ENCODE data around the gene DNAH11.
"Not testable (repeated sequence)": the region's sequence is repeated elsewhere in the genome, so short reads cannot be mapped to it uniquely, and the experiment has no call there.

DNAH11 gene

DNA sequence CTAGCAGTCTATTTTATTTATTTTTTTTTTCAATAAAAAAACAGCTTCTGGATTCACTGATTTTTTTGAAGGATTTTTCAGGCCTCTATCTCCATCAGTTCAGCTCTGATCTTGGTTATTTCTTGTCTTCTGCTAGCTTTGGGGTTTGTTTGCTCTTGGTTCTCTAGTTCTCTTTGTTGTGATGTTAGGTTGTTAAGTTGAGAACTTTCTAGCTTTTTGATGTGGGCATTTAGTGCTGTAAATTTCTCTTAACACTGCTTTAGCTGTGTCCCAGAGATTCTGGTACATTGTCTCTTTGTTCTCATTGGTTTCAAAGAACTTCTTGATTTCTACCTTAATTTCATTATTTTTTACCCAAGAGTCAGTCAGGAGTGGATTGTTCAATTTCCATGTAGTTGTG, 9.2 kb upstream of the DNAH11 start:
- not testable (repeated sequence) for DNase-seq (ENCODE audit: low spot score); H3K4me1 Mint-ChIP-seq (ENCODE audit: low read depth); H3K4me3 Mint-ChIP-seq; H3K9me3 Mint-ChIP-seq; H3K36me3 Mint-ChIP-seq (ENCODE audit: low read depth); H3K27ac Mint-ChIP-seq
- H3K27me3 Mint-ChIP-seq (ENCODE audit: low read depth), result peaks cover 32% of the 10 kb centered on the region

DNA sequence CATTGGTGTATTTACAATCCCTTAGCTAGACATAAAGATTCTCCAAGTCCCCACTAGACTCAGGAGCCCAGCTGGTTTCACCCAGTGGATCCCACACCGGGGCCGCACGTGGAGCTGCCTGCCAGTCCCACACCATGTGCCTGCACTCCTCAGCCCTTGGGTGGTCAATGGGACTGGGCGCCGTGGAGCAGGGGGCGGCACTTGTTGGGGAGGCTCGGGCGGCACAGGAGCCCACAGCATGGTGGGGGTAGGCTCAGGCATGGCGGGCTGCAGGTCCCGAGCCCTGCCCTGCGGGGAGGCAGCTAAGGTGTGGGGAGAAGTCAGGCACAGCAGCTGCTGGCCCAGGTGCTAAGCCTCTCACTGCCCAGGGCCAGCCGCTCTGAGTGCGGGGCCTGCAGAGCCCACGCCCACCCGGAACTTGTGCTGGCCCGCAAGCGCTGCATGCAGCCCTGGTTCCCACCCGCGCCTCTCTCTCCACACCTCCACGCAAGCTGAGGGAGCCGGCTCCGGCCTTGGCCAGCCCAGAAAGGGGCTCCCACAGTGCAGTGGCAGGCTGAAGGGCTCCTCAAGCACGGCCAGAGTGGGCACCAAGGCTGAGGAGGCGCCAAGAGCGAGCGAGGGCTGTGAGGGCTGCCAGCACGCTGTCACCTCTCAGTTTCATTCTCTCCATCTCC, 6.3 kb upstream of the DNAH11 start:
- not testable (repeated sequence) for H3K4me1 Mint-ChIP-seq (ENCODE audit: low read depth); H3K4me3 Mint-ChIP-seq; H3K36me3 Mint-ChIP-seq (ENCODE audit: low read depth); H3K9me3 Mint-ChIP-seq; H3K27ac Mint-ChIP-seq; DNase-seq (ENCODE audit: low spot score)
- peaks cover 38% of the 10 kb centered on the region for H3K27me3 Mint-ChIP-seq (ENCODE audit: low read depth)

DNA sequence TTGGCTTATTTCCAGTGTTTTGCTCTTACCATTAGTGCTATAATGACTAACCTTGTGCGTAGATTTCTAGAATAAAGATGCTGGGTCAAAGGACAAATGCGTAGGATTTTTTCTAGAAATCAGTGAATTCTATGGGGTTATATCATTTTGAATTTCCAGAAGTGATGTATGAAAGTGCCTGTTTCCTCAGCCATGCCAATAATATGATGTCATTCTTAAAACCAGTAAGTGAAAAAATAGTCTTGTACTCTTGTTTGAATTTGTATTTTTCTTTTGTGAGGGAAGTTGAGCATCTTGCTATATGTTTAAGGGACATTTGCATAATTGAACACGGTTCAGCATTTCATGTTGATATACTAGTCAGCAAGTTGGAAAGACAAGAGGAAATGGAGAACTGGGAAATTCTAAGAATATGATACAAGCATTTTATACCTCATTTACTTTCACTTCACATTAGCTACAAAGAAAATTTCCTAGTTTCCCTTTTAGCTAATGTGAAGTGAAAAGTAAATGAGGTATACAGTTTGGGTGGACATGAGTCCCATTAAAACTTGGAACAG, 3.8 kb upstream of the DNAH11 start:
- Mint-ChIP-seq H3K4me3 (no peak overlapping the region), H3K27ac (no peak overlapping the region), H3K27me3 (ENCODE audit: low read depth) (peaks cover 40% of the 10 kb centered on the region), H3K9me3 (no peaks in the 10 kb centered on the region), H3K4me1 (ENCODE audit: low read depth) (peaks cover 10% of the 10 kb centered on the region), H3K36me3 (ENCODE audit: low read depth) (peaks cover 1% of the 10 kb centered on the region)
- no peak for DNase-seq (ENCODE audit: low spot score)

DNA sequence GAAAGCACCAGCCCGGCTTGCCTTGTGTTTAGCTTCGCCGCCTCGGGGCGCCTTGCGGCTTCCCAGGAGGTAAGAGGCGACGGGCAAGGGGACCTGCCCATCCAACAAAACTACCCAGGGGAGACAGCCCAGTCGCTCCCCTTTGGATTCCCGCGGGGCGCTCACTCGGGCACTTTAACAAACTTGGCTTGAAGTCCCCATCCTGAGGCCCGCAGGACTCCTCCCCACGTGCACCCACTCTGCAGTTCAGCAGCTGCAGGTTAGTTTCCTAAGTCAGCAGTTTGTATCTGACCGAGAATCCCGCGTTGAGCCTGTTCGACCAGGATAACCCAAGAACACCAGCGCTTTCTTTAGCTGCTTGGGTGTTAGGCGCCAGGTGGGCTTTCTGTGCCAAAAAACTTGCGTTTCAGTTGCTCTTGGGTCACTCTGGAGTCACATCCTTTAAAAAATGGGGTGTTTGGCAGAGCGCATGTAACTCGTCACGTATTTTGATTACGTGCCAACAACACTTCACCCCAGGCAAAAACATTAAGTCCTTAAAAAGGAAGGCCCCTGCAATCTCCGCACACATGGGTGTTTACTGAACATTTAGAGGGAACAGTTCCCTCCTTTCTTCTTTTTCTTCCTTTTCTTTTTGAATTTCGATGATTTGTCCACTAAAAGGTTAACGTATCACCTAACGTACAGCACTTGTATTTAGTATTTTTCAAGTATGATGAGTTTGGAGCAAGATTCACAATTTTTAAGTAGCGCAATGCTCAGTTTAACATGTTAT, 876 bp downstream of the DNAH11 start:
- H3K36me3 Mint-ChIP-seq (ENCODE audit: low read depth), result peaks cover 5% of the 10 kb centered on the region
- H3K4me1 Mint-ChIP-seq (ENCODE audit: low read depth), result peaks cover 12% of the 10 kb centered on the region
- no peak overlapping the region for H3K27ac Mint-ChIP-seq
- H3K9me3 Mint-ChIP-seq, result no peaks in the 10 kb centered on the region
- H3K27me3 Mint-ChIP-seq (ENCODE audit: low read depth), result peaks cover 66% of the 10 kb centered on the region
- peak overlapping the region; percentile 74 for H3K4me3 Mint-ChIP-seq
- DNase-seq (ENCODE audit: low spot score), result peak; percentile 4

DNA sequence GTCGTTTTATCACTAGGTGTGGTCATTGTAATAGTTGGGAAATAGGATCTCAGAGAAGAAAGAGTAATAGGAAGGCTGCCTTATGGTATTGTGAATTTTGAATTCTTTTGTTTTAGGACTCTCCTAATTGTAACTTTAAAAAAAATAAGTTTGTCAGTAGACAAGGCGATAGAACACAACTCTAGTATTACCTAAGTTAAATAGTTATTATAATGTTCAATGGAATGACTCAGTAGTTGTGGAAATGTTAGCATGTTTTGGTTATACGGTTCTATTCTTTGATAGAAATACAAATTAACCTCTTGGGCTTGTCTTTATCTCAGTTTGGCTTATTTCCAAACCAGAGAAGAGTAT, 1.4 kb downstream of the DNAH11 start:
- DNase-seq (ENCODE audit: low spot score), result no peak
- Mint-ChIP-seq H3K27ac (no peak overlapping the region), H3K4me1 (ENCODE audit: low read depth) (peaks cover 9% of the 10 kb centered on the region), H3K27me3 (ENCODE audit: low read depth) (peaks cover 62% of the 10 kb centered on the region), H3K36me3 (ENCODE audit: low read depth) (peaks cover 5% of the 10 kb centered on the region), H3K4me3 (peak overlapping the region; percentile 74), H3K9me3 (no peaks in the 10 kb centered on the region)

DNA sequence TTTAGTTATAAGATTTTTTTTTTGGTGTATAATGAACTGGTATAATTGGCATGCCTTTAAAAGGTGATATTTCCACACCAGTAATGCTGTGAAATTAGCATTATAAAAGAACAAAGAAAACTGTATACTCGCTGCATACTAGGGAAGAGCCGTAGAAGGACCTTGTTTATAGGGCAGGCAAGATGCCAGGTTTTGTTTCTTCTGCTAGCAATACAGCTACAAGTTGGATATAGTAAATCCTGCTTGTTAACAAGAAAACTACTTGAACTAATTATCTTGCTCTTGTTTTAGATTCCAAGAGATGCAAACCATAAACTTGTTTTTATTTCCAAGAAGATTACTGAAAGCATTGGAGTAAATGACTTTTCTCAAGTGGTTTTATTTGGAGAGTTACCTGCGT, 1.9 kb downstream of the DNAH11 start:
- no peak for DNase-seq (ENCODE audit: low spot score)
- peaks cover 59% of the 10 kb centered on the region for H3K27me3 Mint-ChIP-seq (ENCODE audit: low read depth)
- H3K9me3 Mint-ChIP-seq, result no peaks in the 10 kb centered on the region
- H3K36me3 Mint-ChIP-seq (ENCODE audit: low read depth), result peaks cover 5% of the 10 kb centered on the region
- peaks cover 9% of the 10 kb centered on the region for H3K4me1 Mint-ChIP-seq (ENCODE audit: low read depth)
- H3K27ac Mint-ChIP-seq, result no peak overlapping the region
- H3K4me3 Mint-ChIP-seq, result peak overlapping the region; percentile 74

DNA sequence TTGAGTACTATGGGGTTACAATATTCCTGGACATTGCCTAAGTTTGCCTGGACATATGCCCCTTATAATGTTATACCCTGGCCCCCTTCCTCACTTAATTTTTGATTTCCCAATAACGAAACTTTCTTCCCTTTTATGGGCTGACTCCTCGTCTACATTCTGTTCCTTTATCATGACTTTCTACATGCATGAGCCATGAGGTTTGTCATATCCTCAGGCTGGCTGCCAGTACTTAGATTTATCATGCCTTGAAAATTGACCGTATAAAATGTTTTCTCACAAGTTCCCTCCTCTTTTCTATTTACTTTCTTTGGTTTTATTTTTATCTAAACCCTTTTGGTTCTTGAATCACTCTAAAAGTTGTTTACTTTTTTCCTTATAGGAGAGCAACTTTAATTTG, 4.7 kb downstream of the DNAH11 start:
- peaks cover 9% of the 10 kb centered on the region for H3K4me1 Mint-ChIP-seq (ENCODE audit: low read depth)
- H3K36me3 Mint-ChIP-seq (ENCODE audit: low read depth), result peaks cover 5% of the 10 kb centered on the region
- no peaks in the 10 kb centered on the region for H3K9me3 Mint-ChIP-seq
- H3K27me3 Mint-ChIP-seq (ENCODE audit: low read depth), result peaks cover 35% of the 10 kb centered on the region
- no peak for DNase-seq (ENCODE audit: low spot score)
- H3K4me3 Mint-ChIP-seq, result no peak overlapping the region
- H3K27ac Mint-ChIP-seq, result no peak overlapping the region

DNA sequence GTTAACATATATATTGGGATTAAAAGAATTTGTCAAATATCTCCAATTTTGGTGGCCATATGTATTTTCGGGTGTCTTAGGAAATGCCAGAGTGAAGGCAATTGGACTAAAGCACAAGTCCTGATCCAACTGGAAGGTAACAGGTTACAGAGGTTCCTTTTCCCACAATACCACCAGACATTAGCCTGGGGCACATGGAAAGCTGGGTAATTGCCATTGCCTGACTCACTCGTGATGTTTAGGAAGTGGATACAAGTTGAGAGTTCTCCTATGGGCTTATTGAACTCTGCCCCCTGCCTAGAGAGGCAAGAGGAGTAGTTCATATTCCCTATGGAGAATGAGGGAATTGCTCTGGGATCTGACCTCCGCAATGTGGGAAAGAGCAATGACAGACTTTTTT, 5.7 kb downstream of the DNAH11 start:
- no peak for DNase-seq (ENCODE audit: low spot score)
- Mint-ChIP-seq H3K4me3 (no peak overlapping the region), H3K9me3 (no peaks in the 10 kb centered on the region), H3K27ac (no peak overlapping the region), H3K4me1 (ENCODE audit: low read depth) (peaks cover 7% of the 10 kb centered on the region), H3K36me3 (ENCODE audit: low read depth) (peaks cover 5% of the 10 kb centered on the region), H3K27me3 (ENCODE audit: low read depth) (peaks cover 30% of the 10 kb centered on the region)

DNA sequence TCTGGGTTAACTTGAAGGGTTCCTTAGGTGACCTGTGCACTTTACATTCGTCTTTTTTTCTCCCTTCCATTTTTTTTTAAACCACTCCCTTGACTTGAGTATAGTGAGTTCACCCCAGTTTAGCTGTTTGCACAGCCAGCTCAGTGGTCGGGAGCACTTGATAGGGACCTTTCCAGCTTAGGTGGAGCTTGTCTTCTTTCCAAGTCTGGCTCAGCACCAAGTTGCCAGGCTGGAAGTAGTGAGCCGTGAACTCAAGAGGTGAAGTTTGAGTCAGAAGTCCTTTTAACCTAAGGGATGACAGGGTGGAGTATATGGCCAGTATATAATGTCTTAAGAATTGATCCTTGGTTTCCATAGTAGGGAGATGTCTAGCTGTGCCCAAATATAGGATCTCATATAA, 7.2 kb downstream of the DNAH11 start:
- H3K36me3 Mint-ChIP-seq (ENCODE audit: low read depth), result peaks cover 2% of the 10 kb centered on the region
- H3K4me3 Mint-ChIP-seq, result no peak overlapping the region
- H3K27me3 Mint-ChIP-seq (ENCODE audit: low read depth), result peaks cover 16% of the 10 kb centered on the region
- no peaks in the 10 kb centered on the region for H3K4me1 Mint-ChIP-seq (ENCODE audit: low read depth)
- no peaks in the 10 kb centered on the region for H3K9me3 Mint-ChIP-seq
- no peak for DNase-seq (ENCODE audit: low spot score)
- H3K27ac Mint-ChIP-seq, result no peak overlapping the region

DNA sequence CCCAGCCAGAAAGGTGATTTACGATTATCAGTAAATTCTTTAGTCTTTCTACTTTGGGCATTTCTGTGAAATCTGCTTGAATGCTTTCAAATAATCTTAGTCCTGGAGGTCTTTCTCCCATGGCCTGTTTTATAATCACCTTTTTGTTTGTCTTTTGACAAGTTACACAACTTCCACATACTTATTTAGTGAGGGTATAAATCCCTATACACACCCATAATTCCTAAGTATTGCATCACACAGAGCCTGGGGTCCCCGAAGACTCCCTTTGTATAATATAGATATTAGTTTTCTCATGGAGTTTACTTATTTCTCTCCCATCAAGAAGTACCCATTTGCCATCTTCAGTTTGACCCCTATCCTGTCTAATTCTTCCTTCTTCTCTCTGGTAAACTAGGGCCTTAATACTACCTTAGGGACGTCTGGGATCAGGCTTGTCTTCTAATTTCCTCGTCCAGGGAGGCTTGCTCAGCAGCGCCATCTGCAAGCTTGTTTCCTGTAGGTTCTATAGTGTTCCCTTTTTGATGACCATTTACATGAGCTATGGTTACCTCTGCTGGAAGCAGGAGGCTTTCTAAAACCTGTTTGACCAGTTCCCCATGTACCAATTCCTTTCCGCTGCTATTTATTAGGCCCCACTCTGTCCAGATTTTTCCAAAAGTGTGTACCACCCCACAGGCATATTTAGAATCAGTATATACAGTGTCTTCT, 8.1 kb downstream of the DNAH11 start:
- no peak for DNase-seq (ENCODE audit: low spot score)
- peaks cover 8% of the 10 kb centered on the region for H3K27me3 Mint-ChIP-seq (ENCODE audit: low read depth)
- no peaks in the 10 kb centered on the region for H3K9me3 Mint-ChIP-seq
- H3K36me3 Mint-ChIP-seq (ENCODE audit: low read depth), result peaks cover 2% of the 10 kb centered on the region
- no peaks in the 10 kb centered on the region for H3K4me1 Mint-ChIP-seq (ENCODE audit: low read depth)
- no peak overlapping the region for H3K27ac Mint-ChIP-seq
- H3K4me3 Mint-ChIP-seq, result no peak overlapping the region

DNA sequence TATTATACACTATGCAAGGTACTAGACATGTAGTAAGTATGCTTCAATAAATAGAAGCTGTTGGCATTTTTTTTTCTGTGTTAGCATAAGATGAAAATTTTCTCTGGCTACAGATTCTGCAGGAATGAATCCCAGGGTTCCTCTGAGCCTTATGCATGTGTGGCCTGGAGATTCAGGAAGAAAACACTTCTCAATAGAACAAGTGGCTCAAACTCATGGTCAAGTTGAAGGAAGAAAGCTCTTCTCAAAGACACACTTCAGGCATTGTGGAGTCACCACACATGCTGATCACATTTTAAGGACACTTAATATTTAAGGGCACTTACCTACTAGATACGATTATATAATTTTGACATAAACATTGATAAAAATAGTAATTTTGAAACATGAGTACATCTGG, 19.5 kb downstream of the DNAH11 start:
- Mint-ChIP-seq H3K9me3 (no peaks in the 10 kb centered on the region), H3K36me3 (ENCODE audit: low read depth) (peaks cover 1% of the 10 kb centered on the region), H3K4me1 (ENCODE audit: low read depth) (no peaks in the 10 kb centered on the region)

DNA sequence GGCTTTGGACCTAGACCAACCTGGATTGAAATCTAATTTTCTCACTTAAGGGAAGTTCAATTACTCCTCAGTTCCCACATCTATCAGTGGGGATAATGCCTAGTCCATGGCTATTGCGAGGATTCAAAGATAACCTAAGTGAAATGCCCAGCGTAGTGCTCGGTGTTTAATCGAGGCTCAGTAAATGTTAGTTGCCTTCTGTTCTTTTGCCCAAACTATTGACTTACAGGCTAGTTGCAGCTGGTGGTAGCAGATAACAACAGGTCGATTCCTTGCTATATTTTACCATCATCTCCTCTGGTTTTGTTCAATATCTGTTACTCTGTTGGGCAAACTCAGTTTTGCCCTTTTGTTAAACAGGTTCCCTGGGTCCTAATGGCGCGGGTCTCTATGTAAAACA, 22.8 kb downstream of the DNAH11 start:
- Mint-ChIP-seq H3K4me1 (ENCODE audit: low read depth) (no peaks in the 10 kb centered on the region), H3K9me3 (no peaks in the 10 kb centered on the region), H3K36me3 (ENCODE audit: low read depth) (peaks cover 1% of the 10 kb centered on the region), H3K27me3 (ENCODE audit: low read depth) (peaks cover 10% of the 10 kb centered on the region), H3K27ac (no peak overlapping the region), H3K4me3 (no peak overlapping the region)
- no peak for DNase-seq (ENCODE audit: low spot score)

More for the DNA sequence above, 19.5 kb downstream of the DNAH11 start:
- Mint-ChIP-seq H3K27ac (no peak overlapping the region), H3K4me3 (no peak overlapping the region), H3K27me3 (ENCODE audit: low read depth) (peaks cover 13% of the 10 kb centered on the region)
- DNase-seq (ENCODE audit: low spot score), result no peak

DNA sequence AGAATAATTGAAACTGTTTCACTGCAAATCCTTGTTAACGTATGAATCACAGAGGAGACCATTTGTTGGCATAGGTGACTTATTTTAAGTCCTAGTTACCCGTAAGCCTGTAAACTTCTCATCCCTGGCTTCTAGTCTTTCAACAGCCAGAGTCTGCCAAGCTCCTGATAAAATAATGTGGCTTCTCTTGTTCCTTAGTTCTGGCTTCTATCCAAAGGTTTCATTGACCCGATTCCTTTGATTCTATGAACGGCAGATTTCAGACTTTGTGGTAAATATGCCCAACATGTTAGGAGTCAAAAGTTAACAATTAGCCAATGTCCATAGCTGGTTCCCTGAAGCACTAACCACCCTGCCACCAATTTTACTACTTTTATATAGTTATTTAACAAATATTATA, 23.3 kb downstream of the DNAH11 start:
- DNase-seq (ENCODE audit: low spot score), result no peak
- Mint-ChIP-seq H3K9me3 (no peaks in the 10 kb centered on the region), H3K4me1 (ENCODE audit: low read depth) (no peaks in the 10 kb centered on the region), H3K36me3 (ENCODE audit: low read depth) (peaks cover under 1% of the 10 kb centered on the region), H3K27ac (no peak overlapping the region), H3K27me3 (ENCODE audit: low read depth) (peaks cover 10% of the 10 kb centered on the region), H3K4me3 (no peak overlapping the region)

DNA sequence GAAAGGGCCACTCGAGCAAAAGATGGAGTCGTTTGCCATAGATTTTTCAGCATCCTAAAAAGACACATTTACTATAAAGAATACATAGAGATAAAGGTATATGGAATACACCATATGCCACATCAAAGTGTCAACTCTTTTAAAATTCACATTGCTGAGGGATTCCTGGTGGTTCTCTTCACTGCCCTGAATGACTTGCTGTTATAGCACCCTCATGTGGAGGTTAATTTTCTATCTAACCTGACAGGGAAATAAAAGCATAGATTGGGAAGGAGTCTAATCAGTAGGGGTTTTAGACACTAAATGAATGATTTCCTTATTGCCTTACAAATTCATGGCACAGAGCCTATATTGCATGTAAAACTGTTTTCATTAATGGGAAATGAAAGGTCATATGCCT, 25.9 kb downstream of the DNAH11 start:
- Mint-ChIP-seq H3K4me1 (ENCODE audit: low read depth) (no peaks in the 10 kb centered on the region), H3K4me3 (no peak overlapping the region), H3K27me3 (ENCODE audit: low read depth) (peaks cover 16% of the 10 kb centered on the region), H3K9me3 (no peaks in the 10 kb centered on the region), H3K27ac (no peak overlapping the region), H3K36me3 (ENCODE audit: low read depth) (no peaks in the 10 kb centered on the region)
- DNase-seq (ENCODE audit: low spot score), result no peak
